Gastrocnemius medialis (tissue), 4 donors: ENCODE measurements around the gene PLXDC2. TPM values are rescaled to one million over a fixed set of nuclear protein-coding genes. Genes with fewer than 3 reads are reported as not detected.

Experiments
- ATAC-seq, 2 donors: fragments of 150-250 bp; one replicate each; pipeline ENCODE4 v1.9.1; 2016
- DNase-seq, 2 donors: peaks; one replicate each; pipeline ENCODE4 v3.0.0-alpha.2; 2019
- H3K27ac ChIP-seq, 4 donors: fragments of 200-600 bp; sonication (generic); 1 replicate in 1 of 4; 2 replicates in 3 of 4; pipeline ENCODE4 v1.5.1; 2016 to 2018; ENCODE audit warnings: mild to moderate bottlenecking in 2 of 4, moderate library complexity in 1 of 4
- H3K27me3 ChIP-seq, 3 donors: fragments of 200-600 bp; sonication (generic) in 2 of 3; 1 replicate in 1 of 3; 2 replicates in 2 of 3; pipeline versions ENCODE4 v1.5.1 to v1.6.0; 2016 to 2019; ENCODE audit warnings: mild to moderate bottlenecking in 1 of 3, moderate library complexity in 1 of 3
- H3K36me3 ChIP-seq, 2 donors: fragments of 200-600 bp; sonication (generic) in 1 of 2; one replicate each; pipeline ENCODE4 v1.5.1; 2017 to 2018
- H3K4me1 ChIP-seq, 2 donors: fragments of 200-600 bp; sonication (generic) in 1 of 2; one replicate each; pipeline ENCODE4 v1.5.1; 2016 to 2017; ENCODE audit warnings: mild to moderate bottlenecking in 2 of 2
- H3K4me3 ChIP-seq, 4 donors: fragments of 200-600 bp; sonication (generic) in 3 of 4; 1 replicate in 1 of 4; 2 replicates in 3 of 4; pipeline ENCODE4 v1.5.1; 2016 to 2019; ENCODE audit warnings: mild to moderate bottlenecking in 2 of 4
- H3K9me3 ChIP-seq, 3 donors: fragments of 200-600 bp; sonication (generic) in 2 of 3; 1 replicate in 1 of 3; 2 replicates in 2 of 3; pipeline ENCODE4 v1.5.1; 2016 to 2019
- POLR2A ChIP-seq, 2 donors: fragments of 450-650 bp; IDR thresholded peaks; one replicate each; pipeline ENCODE4 v1.6.1; 2017; ENCODE audit warnings: antibody characterized with exemption in 2 of 2, mild to moderate bottlenecking in 2 of 2, moderate library complexity in 2 of 2
- in situ Hi-C, 4 donors: fragments of 200-750 bp; cut with MboI; loops; one replicate each; pipeline versions ENCODE4 v1.15.0 to v1.8.0; 2017; ENCODE audit warnings: low sequenced_read_pairs in 4 of 4
- intact Hi-C: fragments of 100-400 bp; cut with DNase I; formaldehyde crosslinking; loops from one replicate; pipeline ENCODE4 v1.15.1; 2023; ENCODE audit warnings: low total_unique reads
- total RNA-seq, 4 donors: library from RNA; depleted of rRNA; stranded (reverse); fragments of >200 nt; gene quantifications; one replicate each; pipeline versions ENCODE4 v1.1.0 to v1.2.3, GENCODE V29; 2016
- TF ChIP-seq, protein P1 (sequence below), 5 experiments: fragments of 450-650 bp in 3 of 5; fragments of 200-600 bp in 2 of 5; sonication (generic) in 2 of 5; IDR thresholded peaks in 4 of 5; conservative IDR thresholded peaks in 1 of 5; 1 replicate in 4 of 5; 2 replicates in 1 of 5; pipeline ENCODE4 v1.5.1; 2016 to 2019; ENCODE audit warnings: antibody characterized with exemption in 5 of 5, mild to moderate bottlenecking in 3 of 5, moderate library complexity in 3 of 5

PLXDC2 gene
- total RNA-seq, 4 donors from 2014 or later = 13.9 to 19.6 (median 15.0) TPM

DNA sequence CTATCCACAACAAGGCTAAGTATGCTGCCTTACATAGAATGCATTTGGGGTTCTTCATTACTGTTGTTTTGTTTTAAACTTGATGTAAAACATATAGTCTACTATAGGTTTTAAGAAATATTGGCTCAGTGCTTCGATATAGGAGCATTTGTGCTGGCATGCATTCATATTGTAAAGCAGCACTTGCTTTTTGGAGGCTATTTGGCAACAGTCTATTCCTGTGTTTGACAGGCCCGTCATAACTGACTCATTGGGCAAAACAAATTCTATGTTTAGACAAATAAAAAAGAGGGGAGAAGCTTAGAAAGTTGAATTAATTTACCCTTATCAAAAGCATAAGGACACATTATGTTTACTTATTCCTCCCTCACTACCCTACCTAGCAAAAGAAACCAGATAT is 38.4 kb upstream of the PLXDC2 start:
- Histone ChIP-seq H3K36me3 (no peaks in the 10 kb centered on the region), H3K27me3 (no peaks in the 10 kb centered on the region), H3K4me1 (no peaks in the 10 kb centered on the region), H3K27ac (no peak overlapping the region), H3K4me3 (no peak overlapping the region), H3K9me3 (no peaks in the 10 kb centered on the region)
- DNase-seq (no peak), ATAC-seq (no peak)
- TF ChIP-seq POLR2A (IDR thresholded peaks at IDR 0.05) = no peak
- TF ChIP-seq, protein P1, sequence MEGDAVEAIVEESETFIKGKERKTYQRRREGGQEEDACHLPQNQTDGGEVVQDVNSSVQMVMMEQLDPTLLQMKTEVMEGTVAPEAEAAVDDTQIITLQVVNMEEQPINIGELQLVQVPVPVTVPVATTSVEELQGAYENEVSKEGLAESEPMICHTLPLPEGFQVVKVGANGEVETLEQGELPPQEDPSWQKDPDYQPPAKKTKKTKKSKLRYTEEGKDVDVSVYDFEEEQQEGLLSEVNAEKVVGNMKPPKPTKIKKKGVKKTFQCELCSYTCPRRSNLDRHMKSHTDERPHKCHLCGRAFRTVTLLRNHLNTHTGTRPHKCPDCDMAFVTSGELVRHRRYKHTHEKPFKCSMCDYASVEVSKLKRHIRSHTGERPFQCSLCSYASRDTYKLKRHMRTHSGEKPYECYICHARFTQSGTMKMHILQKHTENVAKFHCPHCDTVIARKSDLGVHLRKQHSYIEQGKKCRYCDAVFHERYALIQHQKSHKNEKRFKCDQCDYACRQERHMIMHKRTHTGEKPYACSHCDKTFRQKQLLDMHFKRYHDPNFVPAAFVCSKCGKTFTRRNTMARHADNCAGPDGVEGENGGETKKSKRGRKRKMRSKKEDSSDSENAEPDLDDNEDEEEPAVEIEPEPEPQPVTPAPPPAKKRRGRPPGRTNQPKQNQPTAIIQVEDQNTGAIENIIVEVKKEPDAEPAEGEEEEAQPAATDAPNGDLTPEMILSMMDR (IDR thresholded peaks at IDR 0.05 in 4 of 5, conservative IDR thresholded peaks at IDR 0.05 in 1 of 5) = no peak
- in situ Hi-C loops (loop anchor here in 1 of 4 donors (25.0 kb wide), 1 partner anchor 366 kb away; no protein-coding TSS in a partner anchor), intact Hi-C loops (no loop called here)

DNA sequence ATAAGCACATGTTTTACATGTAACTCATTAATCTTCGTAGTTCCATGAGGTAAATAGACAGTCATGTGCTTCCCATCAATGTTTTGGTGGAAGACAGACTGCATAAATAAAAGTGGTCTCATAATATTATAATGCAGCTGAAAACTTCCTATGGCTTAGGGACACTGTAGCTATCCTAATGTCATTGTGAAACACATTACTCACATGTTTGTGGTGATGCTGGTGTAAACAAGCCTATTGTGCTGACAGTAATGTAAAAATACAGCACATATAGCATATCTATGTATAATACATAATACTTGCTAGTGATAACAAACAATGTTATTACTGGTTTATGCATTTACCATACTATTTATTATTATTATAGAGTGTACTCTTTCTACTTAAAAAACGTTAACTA is 37.2 kb upstream of the PLXDC2 start:
- in situ Hi-C loops = loop anchor here in 1 of 4 donors (25.0 kb wide), 1 partner anchor 367 kb away; no protein-coding TSS in a partner anchor

DNA sequence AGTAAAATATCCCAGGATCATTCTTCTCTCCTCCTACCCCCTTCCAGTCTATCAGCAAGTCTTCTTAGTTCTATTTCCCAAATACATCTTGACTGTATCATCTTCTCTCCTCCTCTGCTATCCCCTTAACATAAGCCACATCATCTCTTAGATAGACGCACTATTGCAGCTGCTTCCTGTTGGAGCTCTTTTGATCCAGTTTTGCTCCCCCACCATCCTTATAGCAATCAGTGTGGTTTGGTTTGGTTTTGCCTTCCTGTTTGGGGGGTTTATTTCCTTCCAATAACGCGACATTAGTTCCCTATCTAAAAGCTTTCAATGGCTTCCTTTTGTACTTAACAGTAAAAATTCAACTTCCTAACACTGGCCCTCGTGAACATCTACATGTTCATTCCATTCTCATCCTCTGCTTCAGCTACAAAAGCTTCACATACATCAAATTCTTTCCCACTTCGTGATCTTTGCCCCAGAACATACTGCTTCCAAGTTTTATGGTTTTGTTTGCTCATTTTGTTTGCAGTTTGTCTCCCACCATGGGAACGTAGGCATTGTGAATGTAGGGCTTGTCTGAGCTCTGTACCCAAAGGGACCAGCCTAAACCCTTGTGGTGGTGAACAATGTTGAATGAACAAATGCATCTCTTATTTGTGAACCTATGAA is 33.7 kb upstream of the PLXDC2 start:
- H3K27me3 ChIP-seq = no peaks in the 10 kb centered on the region
- no peak for DNase-seq
- no peak for TF ChIP-seq POLR2A (IDR thresholded peaks at IDR 0.05)
- TF ChIP-seq, protein P1 (IDR thresholded peaks at IDR 0.05 in 4 of 5, conservative IDR thresholded peaks at IDR 0.05 in 1 of 5) = no peak
- H3K9me3 ChIP-seq = no peaks in the 10 kb centered on the region
- no peaks in the 10 kb centered on the region for H3K4me1 ChIP-seq
- H3K27ac ChIP-seq = no peak overlapping the region
- intact Hi-C loops = no loop called here
- no peak for ATAC-seq
- no peak overlapping the region for H3K4me3 ChIP-seq
- H3K36me3 ChIP-seq = no peaks in the 10 kb centered on the region
- in situ Hi-C loops = loop anchor here in 2 of 4 donors (10.0 to 25.0 kb wide), 2 partner anchors 368 to 370 kb away; no protein-coding TSS in a partner anchor

More for the DNA sequence above, 37.2 kb upstream of the PLXDC2 start:
- Histone ChIP-seq H3K27me3 (no peaks in the 10 kb centered on the region), H3K27ac (no peak overlapping the region), H3K4me1 (no peaks in the 10 kb centered on the region), H3K36me3 (no peaks in the 10 kb centered on the region), H3K4me3 (no peak overlapping the region), H3K9me3 (no peaks in the 10 kb centered on the region)
- intact Hi-C loops = no loop called here
- DNase-seq (no peak), ATAC-seq (no peak)
- TF ChIP-seq, protein P1 (IDR thresholded peaks at IDR 0.05 in 4 of 5, conservative IDR thresholded peaks at IDR 0.05 in 1 of 5) = no peak
- no peak for TF ChIP-seq POLR2A (IDR thresholded peaks at IDR 0.05)

DNA sequence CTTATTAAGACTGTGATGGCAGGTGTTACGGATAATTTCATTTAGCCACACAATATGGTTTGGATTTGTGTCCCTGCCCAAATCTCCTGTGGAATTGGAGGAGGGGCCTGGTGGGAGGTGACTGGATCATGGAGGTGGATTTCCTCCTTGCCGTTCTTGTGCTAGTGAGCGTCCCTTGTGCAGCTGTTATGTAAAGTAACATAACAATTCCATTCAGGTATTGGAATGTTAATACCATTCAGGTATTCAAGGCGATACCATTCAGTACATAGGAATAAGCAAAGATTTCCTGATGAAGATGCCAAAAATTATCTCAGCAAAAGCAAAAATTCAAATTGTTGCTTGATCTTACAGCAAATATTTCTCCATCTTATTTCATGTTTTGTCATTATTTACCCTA is 32.5 kb upstream of the PLXDC2 start:
- TF ChIP-seq, protein P1 (IDR thresholded peaks at IDR 0.05 in 4 of 5, conservative IDR thresholded peaks at IDR 0.05 in 1 of 5) = no peak
- TF ChIP-seq POLR2A (IDR thresholded peaks at IDR 0.05) = no peak
- no peaks in the 10 kb centered on the region for H3K4me1 ChIP-seq
- H3K4me3 ChIP-seq = no peak overlapping the region
- in situ Hi-C loops (loop anchor here in 2 of 4 donors (10.0 to 25.0 kb wide), 2 partner anchors 369 to 371 kb away; no protein-coding TSS in a partner anchor), intact Hi-C loops (no loop called here)
- no peak for DNase-seq
- no peaks in the 10 kb centered on the region for H3K36me3 ChIP-seq
- H3K9me3 ChIP-seq = no peaks in the 10 kb centered on the region
- H3K27ac ChIP-seq = no peak overlapping the region
- H3K27me3 ChIP-seq = no peaks in the 10 kb centered on the region
- no peak for ATAC-seq
